ENCODE measurements around the gene PHLDB1.

PHLDB1 gene

GRCh38 chr11:118625976-118626375 is 18.6 kb downstream of the PHLDB1 start:
- Histone ChIP-seq H3K9ac (ENCODE audit: low read length) (no peak overlapping the region), H3K27me3 (ENCODE audit: insufficient read depth, low read length) (no peaks in the 10 kb centered on the region), H3K79me2 (ENCODE audit: control insufficient read depth, insufficient read depth, low read length, poor library complexity) (peaks cover 3% of the 10 kb centered on the region), H3K4me1 (ENCODE audit: control insufficient read depth in 1 of 2, insufficient read depth in 2 of 2, low read length in 2 of 2) (peaks cover 14 to 22% of the 10 kb centered on the region in 2 experiments), H3K18ac (ENCODE audit: low read length) (no peak overlapping the region), H3K4me2 (ENCODE audit: low read length) (no peak overlapping the region), H3K4me3 (ENCODE audit: low read depth, low read length) (no peak overlapping the region), H2BK12ac (ENCODE audit: low read length) (no peak overlapping the region), H4K8ac (ENCODE audit: low read depth, low read length) (no peak overlapping the region), H4K12ac (ENCODE audit: low read depth, low read length) (no peak overlapping the region), H3K14ac (ENCODE audit: low read length) (no peak overlapping the region), H3K4ac (ENCODE audit: low read depth, low read length) (no peak overlapping the region), H3K23ac (ENCODE audit: low read length) (no peak overlapping the region), H2BK120ac (ENCODE audit: insufficient read depth, low read length, poor library complexity) (no peak overlapping the region), H2BK5ac (ENCODE audit: low read depth, low read length, poor library complexity) (no peak overlapping the region), H3K9me3 (ENCODE audit: insufficient read depth, low read depth, low read length) (peaks cover 2% of the 10 kb centered on the region), H3K27ac (ENCODE audit: low read depth, low read length) (no peak overlapping the region), H3K36me3 (ENCODE audit: control insufficient read depth in 1 of 2, insufficient read depth in 2 of 2, low read length in 2 of 2) (peaks cover 39 to 46% of the 10 kb centered on the region in 2 experiments), H2AFZ (ENCODE audit: insufficient read depth, low read length, poor library complexity) (no peak overlapping the region), H3K79me1 (ENCODE audit: low read length) (peaks cover 10% of the 10 kb centered on the region), H2AK5ac (ENCODE audit: low read length) (no peak overlapping the region), H4K91ac (ENCODE audit: low read depth, low read length) (no peak overlapping the region)
- WGBS (ENCODE audit: extremely low coverage, insufficient coverage, insufficient read length): no CpG with 5 or more reads among the region's 2 CpGs
- DNase-seq: no peak

DNA sequence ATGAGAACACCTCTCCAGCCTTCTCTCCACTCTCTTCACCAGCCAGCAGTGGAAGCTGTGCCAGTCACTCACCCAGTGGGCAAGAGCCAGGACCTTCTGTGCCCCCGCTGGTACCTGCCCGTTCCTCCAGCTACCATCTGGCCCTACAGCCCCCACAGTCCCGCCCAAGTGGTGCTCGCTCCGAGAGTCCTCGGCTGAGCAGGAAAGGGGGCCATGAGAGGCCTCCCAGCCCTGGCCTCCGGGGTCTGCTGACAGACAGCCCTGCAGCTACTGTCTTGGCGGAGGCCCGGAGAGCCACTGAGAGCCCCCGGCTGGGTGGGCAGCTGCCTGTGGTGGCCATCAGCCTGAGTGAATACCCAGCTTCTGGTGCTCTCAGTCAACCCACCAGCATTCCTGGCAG is 20.2 kb downstream of the PHLDB1 start:
- no peak overlapping the region for H2BK5ac ChIP-seq (ENCODE audit: low read depth, low read length, poor library complexity)
- no peak overlapping the region for H4K12ac ChIP-seq (ENCODE audit: low read depth, low read length)
- peaks cover 55 to 62% of the 10 kb centered on the region in 2 experiments for H3K36me3 ChIP-seq (ENCODE audit: control insufficient read depth in 1 of 2, insufficient read depth in 2 of 2, low read length in 2 of 2)
- H3K4me2 ChIP-seq (ENCODE audit: low read length): no peak overlapping the region
- no peak overlapping the region for H3K23ac ChIP-seq (ENCODE audit: low read length)
- H3K79me2 ChIP-seq (ENCODE audit: control insufficient read depth, insufficient read depth, low read length, poor library complexity): no peaks in the 10 kb centered on the region
- no peaks in the 10 kb centered on the region for H3K27me3 ChIP-seq (ENCODE audit: insufficient read depth, low read length)
- no peak overlapping the region for H2AK5ac ChIP-seq (ENCODE audit: low read length)
- no peak overlapping the region for H3K4me3 ChIP-seq (ENCODE audit: low read depth, low read length)
- H3K27ac ChIP-seq (ENCODE audit: low read depth, low read length): no peak overlapping the region
- no CpG with 5 or more reads among the region's 10 CpGs for WGBS (ENCODE audit: extremely low coverage, insufficient coverage, insufficient read length)
- H3K79me1 ChIP-seq (ENCODE audit: low read length): peaks cover 2% of the 10 kb centered on the region
- no peak overlapping the region for H3K4ac ChIP-seq (ENCODE audit: low read depth, low read length)
- no peak overlapping the region for H3K14ac ChIP-seq (ENCODE audit: low read length)
- H2BK120ac ChIP-seq (ENCODE audit: insufficient read depth, low read length, poor library complexity): no peak overlapping the region
- H4K8ac ChIP-seq (ENCODE audit: low read depth, low read length): no peak overlapping the region
- H3K18ac ChIP-seq (ENCODE audit: low read length): no peak overlapping the region
- H3K4me1 ChIP-seq (ENCODE audit: control insufficient read depth in 1 of 2, insufficient read depth in 2 of 2, low read length in 2 of 2): peaks cover 5 to 11% of the 10 kb centered on the region in 2 experiments
- no peak overlapping the region for H4K91ac ChIP-seq (ENCODE audit: low read depth, low read length)
- H2AFZ ChIP-seq (ENCODE audit: insufficient read depth, low read length, poor library complexity): no peak overlapping the region
- DNase-seq: no peak
- H3K9me3 ChIP-seq (ENCODE audit: insufficient read depth, low read depth, low read length): peaks cover 2% of the 10 kb centered on the region
- no peak overlapping the region for H3K9ac ChIP-seq (ENCODE audit: low read length)
- H2BK12ac ChIP-seq (ENCODE audit: low read length): no peak overlapping the region

DNA sequence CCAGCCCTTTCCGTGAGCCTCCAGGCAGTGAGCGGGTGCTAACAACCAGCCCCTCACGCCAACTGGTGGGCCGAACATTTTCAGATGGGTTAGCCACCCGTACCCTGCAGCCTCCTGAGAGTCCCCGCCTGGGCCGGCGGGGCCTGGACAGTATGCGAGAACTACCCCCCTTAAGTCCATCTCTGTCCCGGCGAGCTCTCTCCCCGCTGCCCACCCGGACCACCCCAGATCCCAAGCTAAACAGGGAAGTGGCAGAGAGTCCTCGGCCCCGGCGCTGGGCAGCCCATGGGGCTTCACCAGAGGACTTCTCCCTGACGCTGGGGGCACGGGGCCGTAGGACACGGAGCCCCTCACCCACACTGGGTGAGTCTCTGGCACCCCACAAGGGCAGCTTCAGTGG is 20.6 kb downstream of the PHLDB1 start:
- Histone ChIP-seq H2AFZ (ENCODE audit: insufficient read depth, low read length, poor library complexity) (no peak overlapping the region), H3K18ac (ENCODE audit: low read length) (no peak overlapping the region)

DNA sequence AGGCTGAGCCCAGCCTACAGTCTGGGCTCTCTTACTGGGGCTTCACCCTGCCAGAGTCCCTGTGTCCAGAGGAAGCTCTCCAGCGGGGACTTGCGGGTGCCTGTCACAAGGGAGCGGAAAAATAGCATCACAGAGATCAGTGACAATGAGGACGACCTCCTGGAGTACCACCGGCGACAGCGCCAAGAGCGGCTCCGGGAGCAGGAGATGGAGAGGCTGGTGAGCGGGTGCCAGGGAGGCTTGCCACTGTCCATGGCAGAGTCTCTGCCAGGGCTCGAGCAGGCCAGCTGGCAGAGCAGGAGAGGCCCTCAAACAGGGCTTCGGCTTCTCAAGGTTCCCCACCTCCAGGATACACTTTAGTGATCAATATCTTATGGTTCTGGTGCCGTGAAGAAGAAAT is 21.0 kb downstream of the PHLDB1 start:
- Histone ChIP-seq H3K14ac (ENCODE audit: low read length) (no peak overlapping the region), H3K4me1 (ENCODE audit: control insufficient read depth in 1 of 2, insufficient read depth in 2 of 2, low read length in 2 of 2) (peaks cover 0 to 3% of the 10 kb centered on the region in 2 experiments), H3K79me1 (ENCODE audit: low read length) (no peaks in the 10 kb centered on the region), H2BK120ac (ENCODE audit: insufficient read depth, low read length, poor library complexity) (no peak overlapping the region), H4K91ac (ENCODE audit: low read depth, low read length) (no peak overlapping the region), H2BK12ac (ENCODE audit: low read length) (no peak overlapping the region), H3K4ac (ENCODE audit: low read depth, low read length) (no peak overlapping the region), H3K18ac (ENCODE audit: low read length) (no peak overlapping the region), H2BK5ac (ENCODE audit: low read depth, low read length, poor library complexity) (no peak overlapping the region), H4K8ac (ENCODE audit: low read depth, low read length) (no peak overlapping the region), H3K36me3 (ENCODE audit: control insufficient read depth in 1 of 2, insufficient read depth in 2 of 2, low read length in 2 of 2) (peaks cover 58 to 67% of the 10 kb centered on the region in 2 experiments), H3K4me2 (ENCODE audit: low read length) (no peak overlapping the region), H2AFZ (ENCODE audit: insufficient read depth, low read length, poor library complexity) (no peak overlapping the region), H4K12ac (ENCODE audit: low read depth, low read length) (no peak overlapping the region), H3K4me3 (ENCODE audit: low read depth, low read length) (no peak overlapping the region), H3K9me3 (ENCODE audit: insufficient read depth, low read depth, low read length) (peaks cover 2% of the 10 kb centered on the region), H3K27ac (ENCODE audit: low read depth, low read length) (no peak overlapping the region), H3K23ac (ENCODE audit: low read length) (no peak overlapping the region), H3K79me2 (ENCODE audit: control insufficient read depth, insufficient read depth, low read length, poor library complexity) (no peaks in the 10 kb centered on the region), H2AK5ac (ENCODE audit: low read length) (no peak overlapping the region), H3K9ac (ENCODE audit: low read length) (no peak overlapping the region), H3K27me3 (ENCODE audit: insufficient read depth, low read length) (no peaks in the 10 kb centered on the region)
- DNase-seq: no peak
- WGBS (ENCODE audit: extremely low coverage, insufficient coverage, insufficient read length): no CpG with 5 or more reads among the region's 13 CpGs

More for the DNA sequence above, 20.6 kb downstream of the PHLDB1 start:
- peaks cover 2% of the 10 kb centered on the region for H3K9me3 ChIP-seq (ENCODE audit: insufficient read depth, low read depth, low read length)
- no peak overlapping the region for H3K9ac ChIP-seq (ENCODE audit: low read length)
- H3K79me1 ChIP-seq (ENCODE audit: low read length): peaks cover under 1% of the 10 kb centered on the region
- H2AK5ac ChIP-seq (ENCODE audit: low read length): no peak overlapping the region
- H3K4me3 ChIP-seq (ENCODE audit: low read depth, low read length): no peak overlapping the region
- H3K4ac ChIP-seq (ENCODE audit: low read depth, low read length): no peak overlapping the region
- no peak overlapping the region for H2BK5ac ChIP-seq (ENCODE audit: low read depth, low read length, poor library complexity)
- H3K27me3 ChIP-seq (ENCODE audit: insufficient read depth, low read length): no peaks in the 10 kb centered on the region
- no CpG with 5 or more reads among the region's 20 CpGs for WGBS (ENCODE audit: extremely low coverage, insufficient coverage, insufficient read length)
- DNase-seq: no peak
- H3K4me1 ChIP-seq (ENCODE audit: control insufficient read depth in 1 of 2, insufficient read depth in 2 of 2, low read length in 2 of 2): peaks cover 3 to 7% of the 10 kb centered on the region in 2 experiments
- no peak overlapping the region for H3K23ac ChIP-seq (ENCODE audit: low read length)
- H4K8ac ChIP-seq (ENCODE audit: low read depth, low read length): no peak overlapping the region
- H2BK12ac ChIP-seq (ENCODE audit: low read length): no peak overlapping the region
- no peak overlapping the region for H3K4me2 ChIP-seq (ENCODE audit: low read length)
- no peaks in the 10 kb centered on the region for H3K79me2 ChIP-seq (ENCODE audit: control insufficient read depth, insufficient read depth, low read length, poor library complexity)
- H3K36me3 ChIP-seq (ENCODE audit: control insufficient read depth in 1 of 2, insufficient read depth in 2 of 2, low read length in 2 of 2): peaks cover 58 to 65% of the 10 kb centered on the region in 2 experiments
- no peak overlapping the region for H4K12ac ChIP-seq (ENCODE audit: low read depth, low read length)
- H3K27ac ChIP-seq (ENCODE audit: low read depth, low read length): no peak overlapping the region
- no peak overlapping the region for H4K91ac ChIP-seq (ENCODE audit: low read depth, low read length)
- H3K14ac ChIP-seq (ENCODE audit: low read length): no peak overlapping the region
- H2BK120ac ChIP-seq (ENCODE audit: insufficient read depth, low read length, poor library complexity): no peak overlapping the region
